HEK293 (cell line): ENCODE data around the gene KRT73.

Source experiments
- ZNF274 ChIP-seq, 2 experiments: fragments of 200-500 bp in 1 of 2; fragments of 450-650 bp in 1 of 2; sonication (Bioruptor generic) in 1 of 2; formaldehyde crosslinking in 1 of 2; IDR thresholded peaks; 2 replicates each; pipeline versions ENCODE4 v1.5.1 to v1.6.1; 2014 to 2016; ENCODE audit warnings: borderline replicate concordance in 1 of 2, inconsistent platforms in 1 of 2, low read length in 1 of 2, missing biosample characterization in 1 of 2, missing genetic modification characterization in 1 of 2
- TF ChIP-seq, protein P1 (sequence below): fragments of 450-650 bp; formaldehyde crosslinking; IDR thresholded peaks from 2 replicates; pipeline ENCODE4 v1.5.1; 2016; ENCODE audit warnings: missing biosample characterization, missing genetic modification characterization

DNA sequence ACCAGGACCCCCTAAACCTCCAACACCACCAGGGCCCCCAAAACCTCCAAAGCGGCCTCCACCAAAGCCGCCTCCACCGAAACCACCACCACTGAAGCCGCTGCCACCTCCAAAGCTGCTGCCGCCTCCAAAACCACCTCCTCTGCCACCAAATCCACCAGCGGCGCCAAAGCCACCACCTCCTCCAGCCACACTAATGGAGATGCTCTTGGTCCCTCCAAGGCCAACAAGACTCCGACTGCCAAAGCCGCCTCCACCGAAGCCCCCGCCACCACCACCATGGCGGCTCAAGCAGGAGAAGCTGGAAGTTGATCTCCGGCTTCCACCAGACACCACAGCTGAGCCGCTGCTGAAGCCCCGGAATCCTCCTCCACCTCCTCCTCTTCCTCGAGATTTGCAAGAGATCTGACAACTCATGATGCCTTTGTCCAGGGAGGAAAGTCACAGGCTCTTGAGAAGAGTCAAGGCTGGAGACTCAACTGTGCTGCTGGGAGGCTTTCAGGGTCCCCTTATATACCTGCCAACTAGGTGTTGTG, 33.4 kb upstream of the KRT73 start, which contains the start of gene KRT2:
- TF ChIP-seq ZNF274 (IDR thresholded peaks at IDR 0.05; ENCODE audit: low read length) (no peak), ZNF274 (tag by site-specific recombination; IDR thresholded peaks at IDR 0.05; ENCODE audit: borderline replicate concordance) (no peak)
- TF ChIP-seq, protein P1, sequence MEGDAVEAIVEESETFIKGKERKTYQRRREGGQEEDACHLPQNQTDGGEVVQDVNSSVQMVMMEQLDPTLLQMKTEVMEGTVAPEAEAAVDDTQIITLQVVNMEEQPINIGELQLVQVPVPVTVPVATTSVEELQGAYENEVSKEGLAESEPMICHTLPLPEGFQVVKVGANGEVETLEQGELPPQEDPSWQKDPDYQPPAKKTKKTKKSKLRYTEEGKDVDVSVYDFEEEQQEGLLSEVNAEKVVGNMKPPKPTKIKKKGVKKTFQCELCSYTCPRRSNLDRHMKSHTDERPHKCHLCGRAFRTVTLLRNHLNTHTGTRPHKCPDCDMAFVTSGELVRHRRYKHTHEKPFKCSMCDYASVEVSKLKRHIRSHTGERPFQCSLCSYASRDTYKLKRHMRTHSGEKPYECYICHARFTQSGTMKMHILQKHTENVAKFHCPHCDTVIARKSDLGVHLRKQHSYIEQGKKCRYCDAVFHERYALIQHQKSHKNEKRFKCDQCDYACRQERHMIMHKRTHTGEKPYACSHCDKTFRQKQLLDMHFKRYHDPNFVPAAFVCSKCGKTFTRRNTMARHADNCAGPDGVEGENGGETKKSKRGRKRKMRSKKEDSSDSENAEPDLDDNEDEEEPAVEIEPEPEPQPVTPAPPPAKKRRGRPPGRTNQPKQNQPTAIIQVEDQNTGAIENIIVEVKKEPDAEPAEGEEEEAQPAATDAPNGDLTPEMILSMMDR (tag by site-specific recombination): no peak
